MM.1S (cell line): ENCODE measurements around the gene PZP.

Experiments
- DNase-seq: peaks from one replicate; pipeline ENCODE4 v3.0.0-alpha.2; 2015
- H2AFZ ChIP-seq: fragments of 300-600 bp; sonication (generic); 2 replicates; pipeline ENCODE4 v1.6.0; 2016; ENCODE audit warnings: antibody characterized with exemption, low read length
- H3F3A ChIP-seq: fragments of 300-600 bp; sonication (generic); 2 replicates; pipeline ENCODE4 v1.6.1; 2016; ENCODE audit warnings: mild to moderate bottlenecking, antibody characterized with exemption, low read length, moderate library complexity, mixed read lengths; ENCODE audit not compliant: insufficient read depth
- H3K27ac ChIP-seq: fragments of 300-600 bp; sonication (generic); 2 replicates; pipeline ENCODE4 v1.5.1; 2016; ENCODE audit warnings: mild to moderate bottlenecking, low read length
- H3K27me3 ChIP-seq: fragments of 300-600 bp; sonication (generic); replicated peaks from 2 replicates; pipeline ENCODE4 v1.6.0; 2016; ENCODE audit warnings: low read length; ENCODE audit not compliant: insufficient read depth
- H3K36me3 ChIP-seq: fragments of 300-600 bp; sonication (generic); replicated peaks from 2 replicates; pipeline ENCODE4 v1.6.1; 2016; ENCODE audit warnings: mild to moderate bottlenecking, low read length, mixed read lengths; ENCODE audit not compliant: insufficient read depth
- H3K4me1 ChIP-seq: fragments of 300-600 bp; sonication (generic); 2 replicates; pipeline ENCODE4 v1.6.1; 2016; ENCODE audit warnings: low read length, mixed read lengths
- H3K4me2 ChIP-seq: fragments of 300-600 bp; sonication (generic); 2 replicates; pipeline ENCODE4 v1.6.0; 2016; ENCODE audit warnings: low read depth, low read length
- H3K4me3 ChIP-seq: fragments of 300-600 bp; sonication (generic); 2 replicates; pipeline ENCODE4 v1.5.1; 2016; ENCODE audit warnings: low read length, mixed read lengths
- H3K79me2 ChIP-seq: fragments of 300-600 bp; sonication (generic); 2 replicates; pipeline ENCODE4 v1.6.1; 2016; ENCODE audit warnings: mixed run types, low read length, mixed read lengths
- H3K9ac ChIP-seq: fragments of 300-600 bp; sonication (generic); 2 replicates; pipeline ENCODE4 v1.6.1; 2016; ENCODE audit warnings: low read length, mixed read lengths
- H3K9me2 ChIP-seq: fragments of 300-600 bp; sonication (generic); replicated peaks from 2 replicates; pipeline ENCODE4 v1.6.1; 2016; ENCODE audit warnings: mild to moderate bottlenecking, low read length, mixed read lengths; ENCODE audit not compliant: insufficient read depth
- H3K9me3 ChIP-seq: fragments of 300-600 bp; sonication (generic); replicated peaks from 2 replicates; pipeline ENCODE4 v1.6.1; 2016; ENCODE audit warnings: mild to moderate bottlenecking, low read length, mixed read lengths; ENCODE audit not compliant: insufficient read depth
- H4K20me1 ChIP-seq: fragments of 300-600 bp; sonication (generic); 2 replicates; pipeline ENCODE4 v1.6.1; 2016; ENCODE audit warnings: mild to moderate bottlenecking, low read length, moderate library complexity, mixed read lengths; ENCODE audit not compliant: insufficient read depth
- EZH2 ChIP-seq: fragments of 300-600 bp; sonication (generic); optimal IDR thresholded peaks from 2 replicates; pipeline ENCODE3; 2017; ENCODE audit warnings: low read depth, mild to moderate bottlenecking, antibody characterized with exemption, low read length, mixed read lengths
- EZH2phosphoT487 ChIP-seq: fragments of 300-600 bp; sonication (generic); IDR thresholded peaks from 2 replicates; pipeline ENCODE4 v1.6.1; 2018; ENCODE audit warnings: antibody characterized with exemption, low read length
- TF ChIP-seq, protein P1 (sequence below): fragments of 300-600 bp; sonication (generic); IDR thresholded peaks from 2 replicates; pipeline ENCODE4 v1.5.1; 2016; ENCODE audit warnings: antibody characterized with exemption, low read length, mixed read lengths

Gene PZP

DNA sequence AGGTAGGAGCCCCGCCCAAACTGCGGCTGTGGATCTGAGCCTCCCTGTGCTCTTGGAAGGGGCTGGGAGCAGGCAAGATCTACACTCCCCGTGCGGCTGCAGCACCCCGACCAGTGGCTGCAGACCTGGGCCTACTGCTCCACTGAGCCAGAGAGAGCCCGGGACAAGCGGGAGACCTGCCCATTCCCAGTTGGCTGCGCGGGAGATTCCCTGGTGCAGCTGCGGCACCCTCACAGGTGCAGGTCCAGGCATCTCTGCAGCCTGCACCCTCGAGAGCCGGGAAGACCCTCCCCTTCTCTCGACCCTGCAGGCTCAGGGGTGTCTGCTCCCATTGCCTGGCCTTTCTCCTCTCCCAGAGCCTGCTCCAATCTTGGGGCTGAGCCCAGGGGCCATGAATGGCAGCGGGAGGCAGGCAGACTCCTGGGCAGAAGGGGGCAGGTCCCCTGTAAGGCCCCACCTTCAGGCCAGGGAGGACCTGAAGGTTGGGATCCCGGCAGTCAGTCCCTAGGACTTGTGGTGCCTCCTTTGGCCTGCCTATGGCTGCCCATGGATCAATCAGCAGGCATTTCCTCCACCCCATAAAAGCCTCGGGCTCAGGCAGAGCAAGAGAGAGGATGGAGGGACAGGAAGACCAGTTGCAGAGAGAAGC, 83.7 kb downstream of the PZP start:
- DNase-seq: no peak
- H3K4me3 ChIP-seq: no peak overlapping the region
- TF ChIP-seq, protein P1, sequence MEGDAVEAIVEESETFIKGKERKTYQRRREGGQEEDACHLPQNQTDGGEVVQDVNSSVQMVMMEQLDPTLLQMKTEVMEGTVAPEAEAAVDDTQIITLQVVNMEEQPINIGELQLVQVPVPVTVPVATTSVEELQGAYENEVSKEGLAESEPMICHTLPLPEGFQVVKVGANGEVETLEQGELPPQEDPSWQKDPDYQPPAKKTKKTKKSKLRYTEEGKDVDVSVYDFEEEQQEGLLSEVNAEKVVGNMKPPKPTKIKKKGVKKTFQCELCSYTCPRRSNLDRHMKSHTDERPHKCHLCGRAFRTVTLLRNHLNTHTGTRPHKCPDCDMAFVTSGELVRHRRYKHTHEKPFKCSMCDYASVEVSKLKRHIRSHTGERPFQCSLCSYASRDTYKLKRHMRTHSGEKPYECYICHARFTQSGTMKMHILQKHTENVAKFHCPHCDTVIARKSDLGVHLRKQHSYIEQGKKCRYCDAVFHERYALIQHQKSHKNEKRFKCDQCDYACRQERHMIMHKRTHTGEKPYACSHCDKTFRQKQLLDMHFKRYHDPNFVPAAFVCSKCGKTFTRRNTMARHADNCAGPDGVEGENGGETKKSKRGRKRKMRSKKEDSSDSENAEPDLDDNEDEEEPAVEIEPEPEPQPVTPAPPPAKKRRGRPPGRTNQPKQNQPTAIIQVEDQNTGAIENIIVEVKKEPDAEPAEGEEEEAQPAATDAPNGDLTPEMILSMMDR: no peak
- TF ChIP-seq EZH2phosphoT487 (no peak), EZH2 (no peak)
- no peaks in the 10 kb centered on the region for H3K36me3 ChIP-seq
- H3K9me3 ChIP-seq: no peaks in the 10 kb centered on the region
- H4K20me1 ChIP-seq: no peaks in the 10 kb centered on the region
- no peaks in the 10 kb centered on the region for H3F3A ChIP-seq
- no peaks in the 10 kb centered on the region for H3K79me2 ChIP-seq
- no peaks in the 10 kb centered on the region for H3K4me1 ChIP-seq
- H2AFZ ChIP-seq: no peak overlapping the region
- H3K27me3 ChIP-seq: no peaks in the 10 kb centered on the region
- no peak overlapping the region for H3K27ac ChIP-seq
- H3K4me2 ChIP-seq: no peak overlapping the region
- no peak overlapping the region for H3K9ac ChIP-seq
- no peaks in the 10 kb centered on the region for H3K9me2 ChIP-seq

DNA sequence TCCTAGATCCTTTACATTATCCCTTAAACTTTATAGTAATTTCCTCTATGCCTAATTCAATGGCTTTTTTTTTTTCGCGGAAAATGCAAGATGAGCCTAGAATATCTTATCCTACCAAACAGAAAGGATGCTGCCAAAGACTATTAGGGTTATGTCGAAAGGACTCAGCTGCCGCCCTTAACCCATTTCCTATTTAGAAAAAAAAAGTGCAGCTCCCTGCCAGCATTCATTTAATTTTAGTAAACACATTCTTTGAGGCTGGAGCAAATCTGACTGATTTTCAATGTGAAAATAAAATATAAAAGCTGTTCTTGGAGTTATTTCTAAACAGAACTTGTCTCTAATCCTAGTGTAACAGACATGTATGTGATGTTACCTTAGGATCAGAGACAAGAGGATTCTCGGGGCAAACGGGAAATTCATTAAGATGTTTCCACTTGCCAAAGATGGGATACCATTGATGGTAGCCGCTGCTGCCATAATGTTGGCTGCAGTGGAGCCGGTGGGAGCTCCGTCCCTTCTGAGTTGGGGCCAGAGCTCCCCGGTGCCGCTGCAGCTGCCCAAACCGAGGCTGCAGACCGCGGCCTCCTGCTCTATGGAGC, 84.3 kb downstream of the PZP start:
- Histone ChIP-seq H3K9me3 (no peaks in the 10 kb centered on the region), H3F3A (no peaks in the 10 kb centered on the region), H3K27me3 (no peaks in the 10 kb centered on the region), H2AFZ (no peak overlapping the region), H3K79me2 (no peaks in the 10 kb centered on the region), H3K9ac (no peak overlapping the region), H3K4me2 (no peak overlapping the region), H3K36me3 (no peaks in the 10 kb centered on the region), H3K9me2 (no peaks in the 10 kb centered on the region), H3K4me1 (no peaks in the 10 kb centered on the region), H3K27ac (no peak overlapping the region), H4K20me1 (no peaks in the 10 kb centered on the region), H3K4me3 (no peak overlapping the region)
- no peak for DNase-seq
- TF ChIP-seq, protein P1: no peak
- TF ChIP-seq EZH2: no peak
- TF ChIP-seq EZH2phosphoT487: no peak

DNA sequence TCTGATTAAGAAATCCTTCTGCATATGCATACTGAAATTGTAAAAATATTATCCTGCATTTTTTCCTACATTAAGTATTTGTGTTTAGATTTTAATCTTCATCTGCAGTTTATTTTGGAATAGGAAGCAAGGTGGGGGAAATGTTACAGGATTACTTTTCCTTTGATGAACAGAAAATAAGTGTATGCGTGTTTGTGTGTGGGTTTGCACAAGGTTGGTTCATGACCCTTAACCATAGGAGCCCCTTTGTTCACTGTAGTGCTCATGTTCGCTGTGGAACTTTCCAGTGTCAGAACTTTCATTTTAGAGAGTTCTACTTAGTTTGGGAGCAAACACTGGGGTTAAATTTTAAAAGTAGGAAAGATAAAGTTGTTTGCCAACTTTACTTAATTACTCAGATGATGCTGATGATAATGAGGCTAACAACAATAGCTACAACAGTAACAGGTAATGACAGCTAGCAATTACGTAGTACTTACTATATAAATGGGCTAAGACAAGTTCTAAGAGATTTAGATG, 86.0 kb downstream of the PZP start:
- H4K20me1 ChIP-seq: no peaks in the 10 kb centered on the region
- no peak overlapping the region for H3K4me2 ChIP-seq
- no peaks in the 10 kb centered on the region for H3K79me2 ChIP-seq
- no peak for DNase-seq
- H3K9me3 ChIP-seq: no peaks in the 10 kb centered on the region
- H3K9me2 ChIP-seq: no peaks in the 10 kb centered on the region
- H3K27ac ChIP-seq: no peak overlapping the region
- no peak for TF ChIP-seq EZH2phosphoT487
- no peak for TF ChIP-seq EZH2
- TF ChIP-seq, protein P1: no peak
- H3K9ac ChIP-seq: no peak overlapping the region
- H3K27me3 ChIP-seq: no peaks in the 10 kb centered on the region
- no peak overlapping the region for H2AFZ ChIP-seq
- H3K4me1 ChIP-seq: peaks cover 6% of the 10 kb centered on the region; the same call in 1 of the 2 replicates
- no peaks in the 10 kb centered on the region for H3F3A ChIP-seq
- no peaks in the 10 kb centered on the region for H3K36me3 ChIP-seq
- no peak overlapping the region for H3K4me3 ChIP-seq
